Neural cell (in vitro differentiated cells): ENCODE data around the gene SYTL3.

Experiments used
- CTCF ChIP-seq: fragments of 450-650 bp; IDR thresholded peaks from 2 replicates; pipeline ENCODE4 v1.5.1; 2014; ENCODE audit warnings: antibody characterized with exemption, mild to moderate bottlenecking, moderate library complexity; ENCODE audit not compliant: poor library complexity, severe bottlenecking
- POLR2AphosphoS5 ChIP-seq: IDR thresholded peaks from 2 replicates; pipeline ENCODE4 v1.6.1; 2012
- TAF1 ChIP-seq: IDR thresholded peaks from 2 replicates; pipeline ENCODE4 v1.6.1; 2012; ENCODE audit warnings: low read depth

- TF ChIP-seq POLR2AphosphoS5 = no peak
- TF ChIP-seq CTCF = no peak
- TF ChIP-seq TAF1 = no peak
These were observed 11.4 kb downstream of the SYTL3 start for GRCh38 chr6:158661156-158661685.
